GM18520 (cell line): ENCODE measurements around the gene CTNS.

Experiments used
- ATAC-seq: cut with Tn5 transposase; IDR thresholded peaks from one replicate; pipeline ENCODE4 v1.9.1; 2021; ENCODE audit not compliant: unreplicated experiment

The CTNS gene

DNA sequence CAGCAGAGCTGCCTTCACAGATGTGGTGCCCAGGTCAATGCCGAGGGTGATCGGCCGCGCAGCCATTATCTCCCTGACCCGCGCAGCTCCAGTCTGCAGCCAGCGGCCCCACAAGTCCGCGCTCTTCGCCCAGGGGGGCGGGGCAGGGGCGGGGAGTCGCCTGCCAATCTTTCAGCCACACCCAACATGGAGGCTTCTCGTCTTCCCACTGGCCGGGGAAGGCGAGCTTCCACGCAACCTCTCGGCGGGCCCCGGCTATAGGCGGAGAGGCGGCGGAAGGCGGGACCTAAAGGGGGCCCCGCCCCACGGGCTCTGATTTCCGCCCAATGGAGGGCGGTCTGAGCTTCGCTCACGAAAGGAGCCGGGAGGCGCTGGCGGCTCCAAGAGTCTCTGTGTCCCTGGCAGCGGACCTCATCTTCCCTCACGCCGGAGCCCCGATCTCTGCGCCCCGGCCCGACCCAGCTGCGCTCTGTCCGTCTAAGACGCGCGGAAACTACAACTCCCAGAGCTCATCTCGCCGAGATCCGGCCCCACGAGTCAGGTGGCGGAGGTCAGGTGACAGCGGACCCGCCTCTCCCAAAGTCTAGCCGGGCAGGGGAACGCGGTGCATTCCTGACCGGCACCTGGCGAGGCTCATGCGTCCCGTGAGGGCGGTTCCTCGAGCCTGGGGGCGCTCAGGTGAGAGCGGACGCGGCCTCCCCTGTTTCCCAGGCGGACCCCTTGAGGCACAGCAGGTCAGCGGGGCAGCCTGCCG lies at the start of gene CTNS, which contains the start of gene SHPK:
Gene CTNS (plus strand): TSS at position 607 of the 754 bp plus-strand sequence. CDS start 3,447 bp downstream, outside the sequence.
Gene SHPK (minus strand): TSS at position 97 of the 754 bp plus-strand sequence. CDS start 31 bp downstream, at position 66.
- peak; percentile 92 for ATAC-seq

DNA sequence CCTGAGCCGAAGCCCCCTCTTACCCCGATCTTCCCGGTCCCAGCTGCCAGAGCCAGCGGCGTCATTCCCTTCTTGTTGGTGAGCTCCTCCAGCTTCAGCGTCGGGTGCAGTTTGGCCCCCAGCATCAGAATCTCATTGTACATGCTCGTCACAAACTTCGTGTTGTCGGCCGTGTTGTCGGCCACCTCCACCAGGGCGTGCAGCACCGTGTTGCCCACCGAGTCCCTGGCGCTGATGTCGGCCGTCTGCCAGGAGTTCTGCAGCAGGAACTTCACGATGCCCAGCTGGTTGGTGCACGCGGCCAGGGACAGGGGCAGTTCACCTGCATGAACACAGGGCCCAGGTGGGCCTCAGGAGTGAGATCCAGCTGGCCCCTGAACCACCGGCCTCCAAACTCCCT lies 46.8 kb upstream of the CTNS start:
- no peak for ATAC-seq

DNA sequence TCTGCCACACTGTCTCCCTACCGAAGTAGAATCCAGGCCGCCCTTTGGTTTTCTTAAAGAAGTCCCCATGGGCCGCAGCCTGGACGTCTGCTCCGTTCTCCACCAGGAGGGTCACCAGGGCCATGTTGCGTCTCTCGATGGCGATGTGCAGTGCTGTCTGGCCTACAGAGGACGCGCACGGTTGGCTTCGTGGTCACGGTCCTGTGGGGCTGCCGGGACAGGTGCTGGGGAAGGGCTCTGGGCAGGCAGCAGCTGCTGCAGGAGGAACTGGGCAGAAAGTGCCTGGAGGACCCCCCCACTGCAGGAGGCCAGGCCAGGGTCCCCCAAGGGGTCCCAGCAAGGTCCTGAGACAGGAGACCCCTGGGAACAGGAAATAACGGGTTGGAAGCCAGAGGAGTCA lies 46.3 kb upstream of the CTNS start:
- ATAC-seq: no peak

DNA sequence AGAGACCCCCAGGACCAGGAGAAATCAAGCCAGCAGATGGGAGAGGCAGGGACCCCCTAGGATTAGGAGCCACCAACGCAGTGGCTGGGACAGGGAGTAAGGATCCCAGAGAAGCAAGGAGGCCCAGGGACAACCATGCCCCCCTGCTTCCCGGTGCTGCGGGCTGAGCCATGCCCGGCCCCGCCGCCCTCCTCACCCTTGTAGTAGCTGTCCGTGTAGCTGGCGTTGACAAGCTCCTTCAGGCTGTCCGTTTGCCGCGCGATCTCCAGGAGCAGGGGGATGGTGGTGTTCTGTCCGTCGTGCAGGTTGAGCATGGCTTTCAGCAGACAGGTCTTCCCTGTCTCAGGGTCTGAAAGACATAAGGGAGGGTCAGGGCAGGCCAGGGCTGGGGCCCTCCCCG lies 45.8 kb upstream of the CTNS start:
- no peak for ATAC-seq

DNA sequence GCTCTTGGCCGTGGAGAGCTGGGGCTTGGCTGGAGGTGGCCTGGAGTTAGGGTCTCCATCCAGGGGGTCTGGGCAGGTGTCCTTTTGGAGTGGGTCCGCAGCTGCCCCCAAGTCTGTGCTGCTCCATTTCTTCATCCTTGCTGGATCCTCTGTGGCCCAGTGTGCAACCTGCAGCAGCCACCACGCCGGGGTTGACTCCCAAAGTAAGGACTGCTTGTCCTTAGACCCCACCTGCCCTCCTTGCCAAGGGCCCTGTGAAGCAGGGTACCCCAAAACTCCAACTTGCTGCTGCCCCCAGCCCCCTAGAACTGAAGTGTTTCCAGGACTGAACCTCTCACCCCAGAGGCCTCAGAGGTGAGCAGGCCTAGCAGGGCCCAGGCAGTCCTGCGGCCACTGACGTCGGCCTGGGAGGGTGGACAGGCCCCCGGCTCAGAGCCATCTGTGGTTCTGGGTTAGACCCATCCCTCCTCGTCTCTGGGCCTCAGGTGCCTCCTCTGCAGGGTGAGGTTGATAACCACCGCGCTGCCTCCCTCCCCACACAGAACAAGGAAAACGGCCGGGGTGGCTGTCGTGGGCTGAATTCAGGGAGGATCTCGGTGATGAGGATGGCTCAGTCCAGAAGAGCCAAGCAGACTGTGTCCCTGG lies 44.2 kb upstream of the CTNS start:
- no peak for ATAC-seq

DNA sequence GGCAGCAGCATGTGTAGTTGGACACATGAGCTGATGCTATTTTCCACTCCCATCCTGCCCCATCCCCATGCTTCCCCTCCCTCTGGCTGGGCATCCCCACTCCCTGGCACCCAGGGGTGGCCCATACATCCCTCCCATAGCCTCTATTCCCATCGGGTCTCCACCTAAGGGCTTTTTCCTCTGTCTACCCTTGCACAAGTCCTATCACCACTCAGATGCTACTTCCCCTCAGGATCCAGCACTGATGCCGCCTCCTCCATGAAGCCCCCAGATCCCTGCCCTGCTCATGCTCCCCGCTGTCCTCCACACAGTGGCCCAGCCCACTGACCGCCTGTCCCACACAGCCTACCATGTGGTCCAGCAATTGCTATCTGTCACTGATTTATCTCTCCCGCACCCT lies 43.2 kb upstream of the CTNS start:
- no peak for ATAC-seq

DNA sequence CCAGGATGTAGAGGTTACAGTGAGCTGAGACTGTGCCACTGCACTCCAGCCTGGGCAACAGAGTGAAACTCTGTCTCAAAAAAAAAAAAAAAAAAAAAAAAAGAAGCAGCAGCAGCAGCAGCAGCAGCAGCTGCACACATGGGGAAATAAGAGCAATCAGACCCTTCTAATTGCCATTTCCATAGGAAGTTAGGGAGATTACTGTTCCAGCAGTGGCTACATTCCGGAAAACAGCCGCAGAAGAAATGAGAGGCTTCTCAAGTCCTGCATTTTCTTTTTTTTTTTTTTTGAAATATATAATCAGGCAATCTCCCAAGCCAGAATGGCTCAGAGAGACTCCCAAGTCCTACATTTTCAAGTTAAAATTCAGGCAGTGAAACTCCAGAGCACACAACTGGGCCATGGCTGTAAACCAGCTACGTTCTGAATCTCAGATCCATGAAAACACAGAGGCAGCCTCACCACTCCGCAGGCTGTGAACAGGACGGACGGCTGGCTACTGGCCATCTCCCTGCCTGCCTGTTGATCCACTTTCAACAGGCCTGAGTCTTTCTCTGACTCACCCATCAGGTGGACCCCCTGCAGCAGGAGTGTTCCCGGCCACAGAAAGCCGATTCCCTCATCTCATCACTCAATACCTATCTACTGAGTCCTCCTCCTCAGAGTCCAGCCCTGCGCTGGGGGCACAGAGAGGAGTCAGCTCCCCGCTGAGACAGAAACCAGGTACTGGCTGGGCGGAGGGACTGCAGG lies 42.3 kb upstream of the CTNS start:
- no peak for ATAC-seq

DNA sequence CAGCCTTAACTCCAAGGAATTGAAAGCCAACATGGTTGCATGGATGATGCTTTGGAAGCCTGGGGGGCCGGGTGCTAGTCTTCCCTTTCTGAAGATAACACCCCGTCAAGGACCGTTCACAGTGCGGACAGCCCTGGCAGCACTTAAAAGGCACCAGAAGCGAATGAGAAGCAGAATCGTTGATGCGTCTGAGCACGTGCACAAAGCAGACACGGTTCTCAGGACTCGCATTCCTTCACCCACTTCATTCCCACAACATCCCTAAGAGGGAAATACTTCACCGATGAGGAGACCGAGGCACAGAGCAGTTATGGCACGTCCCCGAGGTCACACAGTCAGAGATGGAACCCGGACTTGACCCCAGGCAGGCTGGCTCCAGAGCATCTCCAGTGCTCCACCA lies 41.6 kb upstream of the CTNS start:
- ATAC-seq: no peak

DNA sequence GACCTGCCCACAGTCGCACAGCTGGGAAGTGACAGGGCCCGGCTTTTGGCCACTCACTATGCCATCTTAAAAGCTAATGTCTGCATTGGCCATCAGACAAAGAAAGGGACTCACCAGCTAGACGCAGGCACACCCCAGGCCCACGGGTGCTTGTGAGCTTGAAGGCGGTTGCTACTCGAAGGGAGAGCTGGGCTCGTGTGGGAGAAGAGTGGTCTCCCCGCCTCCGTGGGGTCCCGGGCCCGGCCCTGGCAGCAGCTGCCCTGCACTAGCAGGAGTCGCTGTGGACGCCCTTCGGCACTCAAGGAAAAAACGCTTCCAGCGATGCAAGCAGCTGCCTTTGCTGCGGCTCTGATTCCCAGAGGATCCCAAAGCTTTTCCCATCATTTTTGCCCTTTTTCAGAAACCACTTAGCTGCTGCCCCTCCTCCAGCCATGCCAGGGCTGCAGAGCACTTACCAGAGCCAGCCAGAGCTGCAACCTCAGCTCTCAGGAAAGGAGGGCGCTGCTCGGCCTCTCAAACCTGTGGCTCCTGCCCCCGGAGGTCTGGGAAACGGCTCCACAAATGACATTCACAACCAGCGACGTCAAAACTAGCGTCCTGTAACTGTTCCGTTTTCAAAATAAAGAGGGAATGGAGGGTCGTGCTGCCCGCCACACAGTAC lies 39.6 kb upstream of the CTNS start:
- no peak for ATAC-seq

DNA sequence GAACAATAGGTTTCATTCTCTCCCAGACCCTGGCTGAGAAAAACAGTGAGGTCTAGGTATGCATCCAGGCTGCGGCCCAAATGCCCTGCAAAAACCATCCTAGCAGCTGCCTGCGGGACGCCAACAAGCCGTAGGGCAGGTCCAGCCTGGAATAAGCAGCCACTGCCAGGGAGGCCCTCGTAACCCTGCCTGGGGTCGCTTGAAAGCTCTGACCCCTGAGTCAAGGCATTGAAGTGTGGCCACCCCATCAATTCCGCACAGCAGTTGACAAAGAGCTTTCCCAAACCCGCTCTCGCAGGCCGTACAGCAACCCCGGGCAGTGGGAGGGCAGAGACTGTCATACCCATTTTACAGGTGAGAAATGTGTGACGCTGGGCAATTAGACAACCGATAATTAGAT lies 38.5 kb upstream of the CTNS start:
- ATAC-seq: no peak

DNA sequence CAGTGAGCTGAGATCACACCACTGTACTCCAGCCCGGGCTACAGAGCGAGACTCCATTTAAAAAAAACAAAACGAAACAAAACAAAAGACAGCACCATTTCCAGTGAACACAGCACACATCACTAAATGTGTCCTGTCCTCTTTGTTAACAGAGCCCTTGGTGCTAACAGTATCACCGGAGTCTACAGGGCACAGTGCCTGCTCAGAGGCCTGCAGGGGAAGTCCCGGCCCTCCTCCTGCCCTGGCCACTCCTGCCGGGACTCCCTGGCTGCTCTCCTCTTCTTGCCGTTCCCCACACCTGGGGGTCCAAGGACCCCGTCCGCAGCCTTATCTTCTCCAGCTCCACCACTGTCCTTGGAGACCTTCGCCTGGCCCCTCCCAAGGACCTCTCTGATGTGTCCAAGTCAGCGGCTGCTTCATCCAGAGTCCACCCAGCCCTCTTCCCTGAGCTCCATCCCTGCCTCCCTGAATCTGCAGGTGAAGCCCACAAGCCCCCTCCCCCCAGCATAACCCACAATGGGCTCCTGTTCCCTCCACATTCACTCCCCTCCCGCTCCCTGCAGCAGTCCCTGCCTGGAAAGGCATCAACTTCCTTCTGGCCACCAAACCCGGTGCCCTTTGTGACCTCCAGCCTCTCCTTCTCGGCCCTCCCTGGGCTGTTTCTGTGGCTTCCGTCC lies 35.9 kb upstream of the CTNS start:
- no peak for ATAC-seq

DNA sequence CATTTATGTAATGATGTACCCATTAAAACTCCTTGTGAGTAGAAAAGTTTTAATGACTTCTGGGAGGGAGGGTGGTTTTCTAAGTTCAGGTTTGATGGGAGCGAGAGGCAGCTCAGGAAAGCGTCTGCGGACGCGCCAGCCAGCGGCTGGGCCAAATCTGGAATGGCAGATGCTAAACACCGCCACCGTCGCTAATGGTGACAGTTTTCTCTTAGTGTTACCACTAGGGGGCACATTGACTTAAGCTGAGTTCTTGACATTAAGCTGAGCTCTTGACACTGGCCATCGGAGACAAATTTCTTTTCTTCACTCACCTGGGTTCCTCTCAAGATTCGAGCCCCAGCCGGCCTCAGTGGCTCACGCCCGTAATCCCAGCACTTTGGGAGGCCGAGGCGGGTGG lies 34.1 kb upstream of the CTNS start:
- no peak for ATAC-seq

DNA sequence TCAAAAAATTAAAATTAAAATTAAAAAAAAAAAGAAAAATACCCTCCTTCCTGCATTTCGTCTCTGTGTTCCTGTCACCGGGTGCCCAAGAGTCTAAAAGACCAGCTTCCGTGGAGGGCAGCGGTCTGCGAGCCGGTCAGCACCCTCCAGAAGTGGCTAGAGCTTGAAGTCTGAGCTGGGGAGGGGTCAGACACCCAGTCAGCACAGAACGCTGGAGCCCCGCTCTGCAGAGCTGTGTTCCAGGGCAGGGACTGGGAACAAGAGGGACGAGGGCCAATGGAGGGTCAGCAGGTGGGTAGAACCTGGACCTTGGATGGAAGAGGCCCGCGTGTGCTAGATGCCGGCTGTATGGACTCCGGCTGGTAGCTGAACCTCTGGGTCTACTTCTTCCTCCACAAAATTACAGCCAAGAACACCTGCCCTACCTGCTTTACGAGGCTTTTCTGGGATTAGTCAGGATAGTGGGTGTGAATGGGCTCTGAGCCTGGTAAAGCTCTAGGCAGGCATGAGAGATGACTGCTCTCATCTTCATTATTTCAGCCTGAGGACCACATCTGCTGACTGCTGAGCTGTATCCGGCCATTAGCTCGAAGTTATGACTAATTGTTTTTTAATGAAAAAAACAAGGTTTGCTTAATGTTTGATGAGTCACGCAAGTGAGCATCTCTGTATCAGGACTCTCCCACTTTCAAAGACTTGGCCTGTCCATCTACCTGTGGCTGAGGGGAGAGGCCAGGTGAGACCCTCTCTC lies 33.3 kb upstream of the CTNS start:
- no peak for ATAC-seq

DNA sequence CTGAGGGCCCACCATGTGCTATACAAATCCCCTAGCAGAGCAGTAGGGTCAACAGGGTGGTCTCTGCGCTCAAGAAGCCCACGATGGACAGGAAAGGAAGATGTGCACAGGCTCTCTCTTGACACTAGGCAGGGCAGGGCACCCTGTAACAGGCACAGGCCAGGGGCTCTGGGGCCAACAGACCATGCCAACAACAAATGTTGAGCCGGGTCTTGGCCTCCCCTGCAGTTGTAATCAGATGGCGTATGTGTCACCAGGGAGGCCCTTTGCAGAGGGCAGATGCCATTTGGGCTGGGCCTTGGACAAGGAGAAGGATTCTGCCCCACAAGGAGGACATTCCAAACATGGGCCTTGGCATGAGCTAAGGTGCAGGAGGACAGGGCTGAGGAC lies 32.7 kb upstream of the CTNS start:
- ATAC-seq: no peak

DNA sequence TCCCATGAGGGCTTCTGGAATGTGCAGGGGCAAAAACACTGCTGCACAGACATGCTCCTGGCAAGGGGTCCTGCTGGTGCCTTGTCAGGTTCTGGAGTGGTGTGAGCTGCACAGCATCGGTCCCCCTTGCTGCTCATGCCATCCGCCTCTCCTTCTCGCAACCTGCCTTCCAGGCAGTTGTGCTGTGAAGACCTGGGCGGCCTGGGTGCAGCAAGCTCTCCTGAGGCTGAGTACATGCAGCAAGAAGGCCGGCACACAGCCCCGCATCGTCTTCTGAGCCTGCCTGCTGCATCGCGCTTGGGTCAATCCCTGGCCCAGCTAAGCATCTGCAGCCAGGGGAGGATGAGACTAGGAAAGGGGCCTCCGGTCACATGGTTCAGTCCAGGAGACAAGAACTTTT lies 26.9 kb upstream of the CTNS start:
- ATAC-seq: no peak

DNA sequence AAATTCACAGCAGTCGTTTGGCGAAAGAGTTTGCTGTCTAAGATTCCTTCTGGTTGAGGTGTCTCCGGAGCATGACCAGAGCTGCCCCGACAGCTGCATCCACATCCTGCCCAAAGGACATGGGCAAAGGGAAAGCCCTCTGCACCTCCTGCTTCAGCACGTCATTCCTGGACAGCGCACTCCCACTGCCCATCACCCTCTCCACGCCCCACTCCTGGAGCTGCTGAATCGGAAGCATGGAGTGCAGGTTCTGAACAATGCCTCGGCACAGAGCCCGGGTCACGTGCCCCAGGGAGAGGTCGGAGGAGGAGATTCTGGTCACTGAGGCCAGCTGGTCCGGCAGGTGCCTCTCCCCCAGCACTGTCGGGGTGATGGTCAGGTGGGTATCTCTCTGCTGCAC lies 26.0 kb upstream of the CTNS start:
- ATAC-seq: no peak

DNA sequence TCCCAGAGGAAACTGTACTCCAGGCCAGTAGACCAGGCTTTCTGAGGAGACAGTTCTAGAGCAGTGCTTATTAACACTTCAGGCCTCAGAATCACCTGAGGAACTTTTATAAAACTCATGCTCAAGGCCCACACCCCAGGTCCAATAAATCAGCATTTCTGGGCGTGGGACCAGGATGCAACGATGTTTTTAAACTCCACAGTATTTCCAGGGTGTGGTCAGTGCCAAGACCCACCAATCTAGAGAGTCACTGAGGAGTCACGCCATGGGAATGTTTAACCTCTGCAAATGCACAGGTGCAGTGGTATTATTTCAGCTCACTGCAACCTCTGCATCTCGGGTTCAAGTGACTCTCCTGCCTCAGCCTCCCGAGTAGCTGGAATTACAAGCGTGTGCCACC lies 23.4 kb upstream of the CTNS start:
- ATAC-seq: no peak

DNA sequence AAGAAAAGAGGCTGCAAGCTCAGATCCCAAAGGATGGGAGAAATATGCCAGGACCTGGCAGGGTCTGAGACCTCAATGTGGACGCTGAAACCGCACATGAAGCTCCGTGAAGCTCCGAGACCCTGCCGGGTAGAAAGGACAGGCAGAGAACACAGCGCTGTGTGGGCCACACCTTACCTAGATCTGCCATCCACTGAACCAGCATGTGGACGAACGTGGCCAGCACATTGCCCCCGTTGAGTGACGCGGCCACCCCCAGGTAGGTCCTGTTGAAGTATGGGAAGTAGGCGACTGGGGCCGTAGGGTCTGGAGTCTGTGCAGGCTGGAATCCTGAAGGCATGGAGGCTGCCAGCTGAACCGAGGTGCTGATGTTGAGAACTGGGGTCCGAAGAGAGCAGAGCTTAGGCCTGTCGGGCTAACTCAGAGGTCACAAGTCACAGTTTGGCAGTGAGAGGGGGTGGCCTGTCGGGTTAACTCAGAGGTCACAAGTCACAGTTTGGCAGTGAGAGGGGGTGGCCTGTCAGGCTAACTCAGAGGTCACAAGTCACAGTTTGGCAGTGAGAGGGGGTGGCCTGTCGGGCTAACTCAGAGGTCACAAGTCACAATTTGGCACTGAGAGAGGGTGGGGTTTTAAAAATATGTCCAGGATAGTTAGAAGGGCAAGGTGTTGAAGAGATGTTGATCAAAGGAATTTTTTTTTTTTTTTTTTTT lies 21.2 kb upstream of the CTNS start:
- no peak for ATAC-seq

DNA sequence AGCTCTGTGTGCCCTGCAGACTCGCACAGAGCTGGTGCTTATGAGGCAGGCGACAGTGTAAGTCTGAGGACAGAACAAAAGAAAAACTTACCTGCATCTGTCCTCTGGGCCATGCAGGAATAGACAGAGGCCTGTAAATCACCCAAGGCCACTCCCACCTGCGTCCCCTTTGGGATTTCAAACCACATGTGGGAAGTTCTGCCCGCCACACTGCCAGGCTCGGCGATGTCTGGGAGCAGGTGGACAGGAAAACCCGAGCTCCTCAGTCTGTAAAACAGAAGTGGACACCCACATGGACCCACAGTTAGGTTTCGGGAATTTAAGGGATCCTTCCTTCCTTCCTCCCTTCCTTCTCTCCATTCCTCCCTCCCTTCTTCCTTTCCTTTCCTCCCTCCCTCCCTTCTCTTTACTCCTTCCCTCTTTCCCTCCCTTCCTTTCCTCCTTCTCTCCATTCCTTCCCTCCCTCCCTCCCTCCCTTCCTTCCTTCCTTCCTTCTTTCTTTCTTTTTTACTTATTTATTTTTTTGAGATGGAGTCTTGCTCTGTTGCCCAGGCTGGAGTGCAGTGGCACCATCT lies 15.3 kb upstream of the CTNS start:
- no peak for ATAC-seq
